Caki2 (cell line): ENCODE results near the gene KCNF1. TPM values are rescaled to one million over a fixed set of nuclear protein-coding genes. Genes with fewer than 3 reads are reported as not detected.
"Not testable (repeated sequence)": the region's sequence is repeated elsewhere in the genome, so short reads cannot be mapped to it uniquely, and the experiment has no call there.

Experiments used
- DNase-seq: peaks from one replicate; pipeline ENCODE4 v3.0.0-alpha.2; 2015; ENCODE audit warnings: low read depth
- in situ Hi-C: cut with HindIII; loops from 2 replicates; pipeline ENCODE4 v1.10.0; 2016; ENCODE audit warnings: low sequenced_read_pairs, low pct_unique_long_range_greater_than_20kb, mixed read lengths
- total RNA-seq: library from RNA; depleted of rRNA; stranded (reverse); fragments of >200 nt; shearing (Covaris generic); gene quantifications from 2 replicates; pipeline ENCODE4 v1.2.3, GENCODE V29; 2014; ENCODE audit warnings: low replicate concordance; rRNA removed

KCNF1 gene
- total RNA-seq, 1 experiment from 2014 or later, result 0.17 TPM

DNA sequence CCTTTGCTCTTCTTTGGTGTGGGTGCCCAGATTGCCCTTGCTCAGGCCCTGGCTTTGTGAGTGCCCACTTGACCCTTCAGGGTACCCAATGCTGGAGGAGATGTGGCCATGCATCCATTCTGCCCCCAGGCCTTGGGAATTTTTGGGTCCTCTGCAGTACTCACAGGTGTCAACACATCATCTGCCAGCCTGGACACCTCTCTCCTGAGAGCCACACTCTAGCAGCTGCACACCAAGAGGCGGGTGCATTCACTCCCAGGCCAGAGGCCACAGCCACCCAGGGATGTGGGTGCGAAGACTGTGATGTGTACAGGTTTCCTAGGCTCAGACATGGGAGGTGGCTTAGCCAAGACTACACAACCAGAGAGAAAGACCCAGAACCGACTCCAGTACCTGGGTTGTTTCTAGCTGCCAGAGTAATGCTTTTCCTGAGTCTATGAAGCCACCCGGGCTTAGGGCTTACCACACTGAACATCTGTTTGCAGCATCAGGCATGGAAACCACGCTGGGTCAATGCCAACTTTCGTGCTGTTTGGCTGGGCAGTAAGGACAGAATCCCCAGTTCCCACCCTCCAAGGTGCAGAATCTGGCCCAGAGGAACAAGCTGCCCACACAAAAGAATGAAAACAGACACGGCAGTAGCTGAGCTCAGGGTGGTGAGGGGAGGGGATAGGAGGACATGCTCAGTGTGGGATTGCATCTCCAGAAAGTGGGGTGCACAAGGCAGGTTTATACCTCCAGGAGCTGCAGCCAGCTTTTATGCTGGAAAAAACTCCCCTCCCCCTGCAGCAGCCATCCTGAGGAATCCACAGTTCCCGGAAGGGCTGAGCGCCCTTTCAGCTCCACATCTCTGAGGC, 40.1 kb downstream of the KCNF1 start:
- DNase-seq, result no peak
- in situ Hi-C loops, result no loop called here

DNA sequence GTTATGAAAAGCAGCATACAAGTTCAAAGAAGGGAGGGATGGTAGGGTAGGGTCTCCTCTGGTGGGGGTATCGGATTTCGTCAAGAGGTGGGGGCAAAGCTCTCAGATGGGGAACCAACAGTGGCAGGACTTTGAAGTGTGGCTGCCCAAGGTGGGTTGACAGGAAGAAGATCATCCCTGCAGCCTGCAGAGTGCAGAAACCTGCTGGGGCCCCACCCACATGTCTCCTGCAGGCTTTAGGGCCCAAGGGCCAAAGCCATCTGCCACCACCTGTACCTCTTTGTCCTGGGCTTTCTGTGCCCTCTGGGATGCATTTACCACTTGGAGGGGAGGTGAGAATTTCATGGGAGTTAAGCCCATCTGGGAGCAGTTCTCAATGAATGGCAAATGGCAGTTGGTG, 42.7 kb downstream of the KCNF1 start:
- DNase-seq, result no peak
- in situ Hi-C loops, result no loop called here

DNA sequence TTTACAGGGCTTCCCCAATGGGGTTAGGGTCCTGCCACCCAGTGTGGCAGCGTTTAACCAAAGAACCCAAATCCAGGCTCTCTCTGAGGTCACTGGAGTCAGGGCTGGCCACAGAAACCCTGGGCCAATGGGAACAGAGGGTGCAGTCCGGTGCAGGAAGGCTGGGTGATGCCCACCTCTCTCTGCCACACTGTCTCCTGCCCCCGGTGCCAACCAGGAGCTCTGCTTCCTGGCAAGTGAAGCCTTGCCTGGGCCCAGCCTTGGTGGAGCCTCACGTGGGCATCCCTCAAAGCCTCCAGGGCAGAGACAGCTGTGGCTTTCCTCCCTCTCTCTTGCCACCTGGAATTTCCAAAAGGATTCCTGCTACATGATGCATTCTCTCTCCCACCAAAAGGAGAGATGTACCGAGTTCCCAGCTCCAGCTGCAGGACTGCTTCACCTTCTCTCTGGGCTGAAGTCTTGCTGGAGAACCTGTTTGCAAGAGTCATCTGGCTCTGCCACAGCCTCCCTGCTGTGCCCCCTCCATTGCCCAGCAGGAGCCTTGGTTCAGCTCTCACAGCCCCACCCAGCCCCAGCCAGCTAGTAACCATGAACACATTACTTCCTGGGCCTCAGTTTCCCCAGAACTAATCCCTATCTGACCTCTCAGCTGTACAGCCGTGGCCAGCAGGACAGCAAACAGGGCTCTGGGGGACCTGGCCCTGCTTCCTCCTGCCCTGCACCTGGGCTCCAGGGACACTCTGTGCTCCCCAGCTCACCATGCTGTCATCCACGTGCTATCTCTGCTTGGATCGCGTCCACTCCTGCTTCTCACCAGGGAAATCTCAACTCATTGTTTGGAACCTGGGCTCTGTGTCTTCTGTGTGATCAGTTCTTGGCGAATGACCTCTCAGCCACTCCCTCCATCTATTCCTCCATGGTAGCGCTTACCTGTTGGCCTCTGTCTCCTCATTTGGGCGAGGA, 43.4 kb downstream of the KCNF1 start:
- in situ Hi-C loops, result no loop called here
- DNase-seq, result no peak

DNA sequence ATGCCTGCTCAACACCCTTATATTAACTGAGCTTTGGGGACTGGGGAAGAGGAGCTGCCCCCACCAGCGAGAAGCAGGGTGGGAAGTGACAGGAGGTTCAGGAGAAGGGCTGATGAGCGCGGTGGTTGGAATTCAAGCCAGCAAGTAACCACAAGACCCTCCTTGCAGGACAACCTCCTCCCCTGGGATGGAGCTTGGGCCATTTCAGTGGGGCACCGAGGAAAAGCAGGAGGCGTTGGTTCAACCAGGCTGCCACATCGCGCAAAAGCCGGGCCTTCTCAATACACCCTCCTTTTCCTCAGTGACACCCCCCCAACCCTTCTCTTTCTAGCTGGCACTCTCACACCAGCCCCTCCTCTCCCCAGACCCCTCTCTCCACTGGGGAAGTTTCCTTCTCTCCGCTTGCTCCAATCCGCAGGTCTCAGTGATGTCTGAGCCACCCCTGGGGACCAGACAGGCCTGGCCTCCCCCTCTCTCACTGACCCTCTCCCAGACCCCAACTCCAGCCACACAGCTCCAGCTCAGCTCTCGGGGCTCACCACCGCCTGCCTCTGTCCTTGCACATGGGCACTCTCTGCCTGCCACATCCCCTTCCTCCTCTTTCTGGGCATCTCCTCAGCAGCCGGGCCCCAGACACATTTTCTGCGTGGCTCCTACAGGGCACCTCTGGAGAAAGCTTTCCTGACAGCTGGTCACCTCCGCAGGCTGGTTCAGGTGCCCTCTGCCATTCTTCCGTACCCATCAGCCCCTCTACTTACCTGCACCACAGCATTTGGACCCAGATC, 44.5 kb downstream of the KCNF1 start:
- in situ Hi-C loops, result no loop called here
- DNase-seq, result no peak

DNA sequence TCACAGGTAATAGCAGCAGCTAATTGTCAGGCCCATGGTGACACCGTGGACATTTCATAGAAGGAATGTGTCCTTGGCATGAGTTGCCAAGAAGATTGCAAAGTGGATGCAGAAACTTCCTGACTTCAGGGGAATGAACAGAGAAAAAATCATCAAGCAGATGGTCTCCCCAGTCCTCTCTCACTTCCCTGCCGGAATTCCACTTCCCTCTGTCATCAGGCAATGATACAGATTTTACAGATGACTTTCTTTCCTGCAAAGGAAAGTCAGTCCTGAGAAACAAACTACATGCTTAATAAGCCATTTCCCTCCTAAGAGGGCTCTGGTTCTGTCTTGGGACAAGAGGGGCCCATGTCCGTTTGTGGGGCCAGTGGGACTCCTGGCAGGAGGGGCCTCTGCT, 45.7 kb downstream of the KCNF1 start:
- no peak for DNase-seq
- in situ Hi-C loops, result no loop called here

DNA sequence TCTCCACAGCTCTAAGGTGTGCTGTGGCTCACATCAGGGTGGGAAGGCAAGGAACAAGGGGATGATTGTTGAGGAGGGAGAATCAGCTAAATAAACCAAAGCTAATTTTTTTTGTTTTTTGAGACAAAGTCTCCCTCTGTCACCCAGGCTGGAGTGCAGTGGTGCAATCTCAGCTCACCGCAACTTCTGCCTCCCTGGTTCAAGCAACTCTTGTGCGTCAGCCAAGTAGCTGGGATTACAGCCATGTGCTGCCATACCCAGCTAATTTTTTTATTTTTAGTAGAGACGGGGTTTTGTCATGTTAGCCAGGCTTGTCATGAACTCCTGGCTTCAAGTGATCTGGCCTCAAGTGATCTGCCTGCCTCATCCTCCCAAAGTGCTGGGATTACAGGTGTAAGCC, 46.7 kb downstream of the KCNF1 start:
- in situ Hi-C loops, result not testable (repeated sequence)

DNA sequence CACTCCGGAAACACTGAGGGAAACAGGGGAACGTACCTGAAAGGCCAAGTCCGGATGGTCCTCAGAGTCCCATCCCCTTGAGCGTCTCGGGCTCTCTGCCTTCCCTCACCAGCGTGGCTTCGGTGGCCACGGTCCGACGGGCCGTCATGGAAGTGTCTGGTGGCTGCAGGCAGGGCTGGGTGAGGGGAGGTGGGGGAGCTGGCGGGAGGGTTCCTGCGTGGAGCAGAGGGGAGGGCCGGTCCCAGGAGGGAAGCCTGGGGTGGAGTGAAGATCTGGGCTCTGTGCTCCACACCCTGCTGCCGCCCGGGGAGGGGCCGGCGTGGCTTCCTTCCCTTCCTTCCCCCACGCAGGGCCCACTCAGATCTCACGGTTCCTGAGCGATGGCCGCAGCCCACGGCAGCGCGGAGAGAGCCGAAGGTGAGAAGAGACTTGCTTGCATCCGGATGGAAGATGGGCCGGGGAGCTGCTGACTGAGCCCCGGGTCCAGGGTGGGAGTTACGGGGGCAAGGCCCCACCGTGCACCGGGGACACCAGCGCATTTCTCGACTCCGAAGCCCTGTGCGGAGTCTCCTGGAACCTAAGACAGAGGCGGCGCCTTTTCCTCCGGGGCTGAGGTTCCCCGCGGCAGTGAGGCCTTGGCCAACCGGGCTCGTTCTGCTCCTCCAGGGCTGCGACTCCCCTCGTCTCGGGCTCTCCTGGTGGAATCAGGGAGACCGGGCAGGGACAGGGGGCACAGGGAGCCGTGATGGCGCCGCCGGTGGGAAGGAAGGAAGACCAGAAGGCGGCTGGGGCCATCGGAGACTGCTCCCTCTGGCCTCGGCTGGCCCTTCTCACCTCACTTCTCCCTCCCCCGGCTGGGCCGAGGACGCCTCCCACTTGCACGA, 49.1 kb downstream of the KCNF1 start:
- in situ Hi-C loops, result no loop called here
- no peak for DNase-seq

More for the DNA sequence above, 46.7 kb downstream of the KCNF1 start:
- not testable (repeated sequence) for DNase-seq

DNA sequence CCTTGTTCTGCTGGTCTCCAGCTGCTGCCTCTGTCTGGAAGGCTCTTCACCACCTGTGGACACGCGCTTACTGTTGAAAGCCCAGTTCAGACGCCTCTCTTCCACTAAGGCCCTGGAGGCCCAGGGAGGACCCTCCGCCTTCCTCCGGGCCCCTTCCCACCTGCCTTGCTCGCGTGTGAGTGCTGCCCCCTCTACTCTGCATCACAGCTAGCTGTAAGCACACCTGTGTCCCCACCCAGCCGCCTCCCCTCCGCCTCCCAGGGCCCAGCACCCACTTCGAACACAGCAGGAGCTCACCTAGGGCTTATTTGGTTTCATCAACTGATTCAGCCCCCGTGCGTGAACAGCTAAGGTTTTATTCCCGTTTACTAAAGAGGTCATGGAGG, 49.7 kb downstream of the KCNF1 start:
- in situ Hi-C loops, result no loop called here
- DNase-seq, result no peak

DNA sequence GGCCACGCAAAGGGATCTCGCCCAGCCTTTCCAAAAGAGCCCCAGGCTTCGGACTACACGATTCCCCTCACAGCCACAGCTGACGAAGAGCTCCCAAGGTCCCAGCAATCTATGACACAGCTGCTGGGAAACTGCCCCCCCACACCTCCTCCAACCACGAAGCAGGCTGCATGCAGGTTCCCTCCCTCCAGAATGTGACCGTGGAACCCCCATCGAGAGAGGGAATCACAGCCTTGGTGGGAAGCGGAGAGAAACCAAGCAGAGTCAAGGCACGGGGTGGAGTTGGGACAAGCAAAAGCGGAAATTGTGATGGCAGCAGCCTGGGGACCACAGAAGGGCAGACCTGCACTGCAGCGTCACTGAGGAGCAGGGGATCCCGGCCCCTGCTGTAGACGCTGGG, 50.3 kb downstream of the KCNF1 start:
- no peak for DNase-seq
- in situ Hi-C loops, result no loop called here

DNA sequence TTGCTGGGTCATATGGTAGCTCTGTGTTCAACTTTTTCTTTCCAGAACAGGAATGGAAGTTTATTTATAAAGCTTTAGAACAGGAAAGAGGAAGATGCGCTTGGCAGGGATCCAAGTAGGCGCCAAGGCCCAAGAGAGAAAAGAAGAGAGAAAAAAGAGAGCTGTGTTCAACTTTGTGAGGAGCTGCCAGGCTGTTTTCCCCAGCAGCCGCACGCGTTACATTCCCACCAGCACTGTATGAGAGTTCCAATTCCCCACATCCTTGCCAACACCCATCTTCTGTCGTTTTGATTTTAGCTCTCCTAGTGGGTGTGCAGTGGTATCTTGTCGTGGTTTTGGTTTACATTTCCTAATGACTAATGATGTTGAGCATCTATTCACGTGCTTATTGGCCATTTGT, 51.4 kb downstream of the KCNF1 start:
- in situ Hi-C loops, result no loop called here
- no peak for DNase-seq

Other genes with a start within 250 kb of the KCNF1 start
- 16.3 and 26.3 TPM in 2 replicates for gene NOL10, start 222.0 kb upstream of the KCNF1 start, total RNA-seq
- not detected in 2 replicates for gene ATP6V1C2, start 190.3 kb upstream of the KCNF1 start, total RNA-seq
- gene PDIA6, start 99.1 kb upstream of the KCNF1 start, total RNA-seq, result 425 and 548 TPM in 2 replicates
- gene SLC66A3, start 243.5 kb downstream of the KCNF1 start, total RNA-seq, result 31.8 and 34.9 TPM in 2 replicates